ENCODE results near the gene SIRT3.

DNA sequence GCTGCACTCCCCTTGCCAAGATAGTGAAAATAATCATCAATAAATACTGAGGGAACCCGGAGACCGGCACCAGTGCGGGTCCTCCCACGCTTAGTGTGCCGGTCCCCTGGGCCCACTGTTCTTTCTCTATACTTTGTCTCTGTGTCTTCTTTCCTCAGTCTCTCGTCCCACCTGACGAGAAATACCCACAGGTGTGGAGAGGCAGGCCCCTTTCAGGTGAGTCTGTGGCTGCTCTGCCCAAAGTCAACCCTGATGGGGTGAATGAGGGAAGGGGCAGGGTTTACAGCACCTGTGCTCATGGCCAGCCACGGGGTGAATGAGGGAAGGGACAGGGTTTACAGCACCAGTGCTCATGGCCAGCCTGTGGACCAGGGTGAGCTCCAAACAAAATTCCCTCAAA, 33.7 kb downstream of the SIRT3 start:
- TF ChIP-seq CTCF (IDR thresholded peaks at IDR 0.05) (no peak), ZFX (IDR thresholded peaks at IDR 0.05; ENCODE audit: borderline replicate concordance) (no peak)
